A673 (cell line): ENCODE measurements around the gene TFCP2. TPM values are rescaled to one million over a fixed set of nuclear protein-coding genes. Genes with fewer than 3 reads are reported as not detected.

ENCODE experiments used
- BruUV-seq: library from RNA; stranded (reverse); fragments of 400-500 nt; replicated peaks from 2 replicates; lab custom pipeline; 2021; lab: Mats Ljungman, UMichigan
- CTCF ChIA-PET: fragments of 300-600 bp; sonication (Branson Sonifier 250); formaldehyde crosslinking; loops from one replicate; lab custom pipeline; 2022; ENCODE audit warnings: antibody characterized with exemption; lab: Charles Lee
- POLR2A ChIA-PET: fragments of 300-600 bp; sonication (Branson Sonifier 250); formaldehyde crosslinking; loops from one replicate; lab custom pipeline; 2022; ENCODE audit warnings: antibody characterized with exemption; ENCODE audit not compliant: low non-redundant PET; lab: Charles Lee
- DNase-seq: peaks from one replicate; pipeline ENCODE4 v3.0.0-alpha.2; 2015; ENCODE audit warnings: low spot score
- H3K27ac ChIP-seq: fragments of 200-600 bp; sonication (generic); 2 replicates; pipeline ENCODE4 v1.5.1; 2016; ENCODE audit warnings: mixed run types, low read depth, mild to moderate bottlenecking, mixed read lengths, antibody characterized with exemption, low read length; ENCODE audit not compliant: poor library complexity, severe bottlenecking
- H3K27me3 ChIP-seq: fragments of 200-600 bp; sonication (generic); replicated peaks from 2 replicates; pipeline ENCODE4 v1.6.1; 2017; ENCODE audit warnings: mixed run types, low read depth, mild to moderate bottlenecking, mixed read lengths, antibody characterized with exemption, low read length; ENCODE audit not compliant: insufficient read depth, poor library complexity
- H3K36me3 ChIP-seq: fragments of 200-600 bp; sonication (generic); 2 replicates; pipeline ENCODE4 v1.6.1; 2016; ENCODE audit warnings: mixed run types, mild to moderate bottlenecking, mixed read lengths, antibody characterized with exemption, low read length; ENCODE audit not compliant: insufficient read depth, poor library complexity, severe bottlenecking
- H3K4me1 ChIP-seq: fragments of 200-600 bp; sonication (generic); 2 replicates; pipeline ENCODE4 v1.6.1; 2017; ENCODE audit warnings: mixed run types, mild to moderate bottlenecking, mixed read lengths, antibody characterized with exemption, low read length; ENCODE audit not compliant: insufficient read depth, poor library complexity, severe bottlenecking
- H3K4me3 ChIP-seq: fragments of 200-600 bp; sonication (generic); 2 replicates; pipeline ENCODE4 v1.5.1; 2016; ENCODE audit warnings: low read depth, mixed run types, mild to moderate bottlenecking, mixed read lengths, low read length; ENCODE audit not compliant: poor library complexity, severe bottlenecking
- H3K9me3 ChIP-seq: fragments of 200-600 bp; sonication (generic); 2 replicates; pipeline ENCODE4 v1.6.1; 2016; ENCODE audit warnings: mixed run types, low read depth, mild to moderate bottlenecking, mixed read lengths, antibody characterized with exemption, low read length; ENCODE audit not compliant: poor library complexity, severe bottlenecking
- EZH2 ChIP-seq: fragments of 200-600 bp; sonication (generic); IDR thresholded peaks from 2 replicates; pipeline ENCODE4 v1.6.1; 2017; ENCODE audit warnings: borderline replicate concordance, low read depth, mild to moderate bottlenecking, mixed read lengths, antibody characterized with exemption, low read length; ENCODE audit not compliant: poor library complexity, severe bottlenecking
- intact Hi-C: fragments of 100-400 bp; cut with micrococcal nuclease; formaldehyde crosslinking; loops from one replicate; pipeline ENCODE4 v1.10.0; 2022; ENCODE audit not compliant: unreplicated experiment
- total RNA-seq: library from RNA; stranded (reverse); gene quantifications from 2 replicates; pipeline ENCODE4 v1.2.3, GENCODE V29; 2021
- TF ChIP-seq, protein P1 (sequence below): fragments of 300-800, 200-600 bp; sonication (generic); conservative IDR thresholded peaks from 2 replicates; pipeline ENCODE4 v1.5.1; 2017; ENCODE audit warnings: low read depth, mild to moderate bottlenecking, antibody characterized with exemption, low read length, moderate library complexity, mixed read lengths

Gene TFCP2
- total RNA-seq, 1 experiment from 2014 or later, result 46.1 TPM

DNA sequence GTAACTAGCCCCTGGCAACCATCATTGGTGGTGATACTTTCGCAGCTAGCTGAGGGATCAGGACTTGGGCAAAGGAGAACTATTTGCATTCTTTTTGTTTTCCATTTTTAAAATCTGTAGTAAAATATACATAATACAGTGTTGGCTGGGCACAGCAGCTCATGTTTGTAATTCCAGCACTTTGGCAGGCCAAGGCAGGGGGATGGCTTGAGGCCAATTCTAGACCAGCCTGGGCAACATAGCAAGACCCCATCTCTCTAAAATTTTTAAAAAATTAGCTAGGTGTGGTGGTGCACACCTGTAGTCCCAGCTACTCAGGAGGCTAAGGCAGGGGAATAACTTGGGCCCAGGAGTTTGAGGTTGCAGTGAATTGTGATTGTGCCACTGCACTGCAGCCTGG, 20.0 kb downstream of the TFCP2 start:
- intact Hi-C loops, result no loop called here
- H3K4me1 ChIP-seq, result no peaks in the 10 kb centered on the region
- ChIA-PET POLR2A (no interaction called here), CTCF (no interaction called here)
- no TSS peak for BruUV-seq
- no peaks in the 10 kb centered on the region for H3K36me3 ChIP-seq
- H3K27me3 ChIP-seq, result no peaks in the 10 kb centered on the region
- no peak for TF ChIP-seq EZH2
- TF ChIP-seq, protein P1, sequence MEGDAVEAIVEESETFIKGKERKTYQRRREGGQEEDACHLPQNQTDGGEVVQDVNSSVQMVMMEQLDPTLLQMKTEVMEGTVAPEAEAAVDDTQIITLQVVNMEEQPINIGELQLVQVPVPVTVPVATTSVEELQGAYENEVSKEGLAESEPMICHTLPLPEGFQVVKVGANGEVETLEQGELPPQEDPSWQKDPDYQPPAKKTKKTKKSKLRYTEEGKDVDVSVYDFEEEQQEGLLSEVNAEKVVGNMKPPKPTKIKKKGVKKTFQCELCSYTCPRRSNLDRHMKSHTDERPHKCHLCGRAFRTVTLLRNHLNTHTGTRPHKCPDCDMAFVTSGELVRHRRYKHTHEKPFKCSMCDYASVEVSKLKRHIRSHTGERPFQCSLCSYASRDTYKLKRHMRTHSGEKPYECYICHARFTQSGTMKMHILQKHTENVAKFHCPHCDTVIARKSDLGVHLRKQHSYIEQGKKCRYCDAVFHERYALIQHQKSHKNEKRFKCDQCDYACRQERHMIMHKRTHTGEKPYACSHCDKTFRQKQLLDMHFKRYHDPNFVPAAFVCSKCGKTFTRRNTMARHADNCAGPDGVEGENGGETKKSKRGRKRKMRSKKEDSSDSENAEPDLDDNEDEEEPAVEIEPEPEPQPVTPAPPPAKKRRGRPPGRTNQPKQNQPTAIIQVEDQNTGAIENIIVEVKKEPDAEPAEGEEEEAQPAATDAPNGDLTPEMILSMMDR, result no peak
- H3K4me3 ChIP-seq, result no peak overlapping the region
- DNase-seq, result no peak
- no peaks in the 10 kb centered on the region for H3K9me3 ChIP-seq
- H3K27ac ChIP-seq, result no peak overlapping the region

DNA sequence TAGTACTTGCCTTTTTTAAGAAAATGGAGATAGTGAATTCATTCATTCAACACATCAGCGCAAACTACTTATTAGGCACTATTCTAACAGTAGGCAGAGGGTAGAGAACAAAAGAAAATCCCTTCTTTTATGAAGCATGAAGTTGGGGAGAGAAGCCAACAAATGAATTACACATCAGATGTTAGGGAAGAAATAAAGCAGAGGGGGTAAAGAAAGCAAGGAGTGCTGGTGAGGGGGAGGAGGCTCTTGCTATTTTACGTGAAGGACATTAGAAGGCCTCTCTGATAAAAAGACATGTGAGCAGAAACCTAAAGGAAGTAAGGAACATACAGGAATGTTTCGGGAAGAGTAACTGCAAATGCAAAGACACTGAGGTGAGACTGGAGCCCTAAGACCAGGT, 22.2 kb downstream of the TFCP2 start:
- Histone ChIP-seq H3K27me3 (no peaks in the 10 kb centered on the region), H3K27ac (no peak overlapping the region), H3K4me3 (no peak overlapping the region), H3K9me3 (no peaks in the 10 kb centered on the region), H3K36me3 (no peaks in the 10 kb centered on the region), H3K4me1 (no peaks in the 10 kb centered on the region)
- POLR2A ChIA-PET, result no interaction called here
- CTCF ChIA-PET, result no interaction called here
- intact Hi-C loops, result no loop called here
- BruUV-seq, result no TSS peak
- no peak for TF ChIP-seq EZH2
- TF ChIP-seq, protein P1, result no peak
- no peak for DNase-seq

DNA sequence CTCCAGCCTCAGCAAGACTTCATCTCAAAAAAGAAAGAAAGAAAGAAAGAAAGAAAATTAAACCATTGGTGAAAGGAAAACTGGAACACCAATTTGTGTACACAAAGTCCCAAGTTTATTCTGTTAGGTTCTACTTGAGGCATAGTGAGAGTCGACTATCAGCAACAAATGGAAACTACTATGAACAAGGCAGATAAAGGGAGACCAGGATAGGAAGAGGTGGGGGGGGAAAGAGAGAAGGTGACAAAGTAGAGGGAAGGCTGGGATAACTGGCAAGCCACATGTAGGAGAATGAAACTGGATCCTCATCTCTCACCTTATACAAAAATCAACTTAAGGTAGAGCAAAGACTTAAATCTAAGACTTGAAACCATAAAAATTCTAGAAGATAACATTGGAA, 25.6 kb downstream of the TFCP2 start:
- Histone ChIP-seq H3K36me3 (no peaks in the 10 kb centered on the region), H3K4me1 (no peaks in the 10 kb centered on the region), H3K9me3 (no peaks in the 10 kb centered on the region), H3K27ac (no peak overlapping the region), H3K27me3 (no peaks in the 10 kb centered on the region), H3K4me3 (no peak overlapping the region)
- BruUV-seq, result no TSS peak
- intact Hi-C loops, result loop anchor here (1.0 kb wide), 1 partner anchor 18 kb away; no protein-coding TSS in a partner anchor
- DNase-seq, result no peak
- CTCF ChIA-PET, result no interaction called here
- POLR2A ChIA-PET, result no interaction called here
- TF ChIP-seq EZH2, result no peak
- TF ChIP-seq, protein P1, result no peak
